GM21825 (cell line): ENCODE results near the gene RASA3.
"Not testable (repeated sequence)": the region's sequence is repeated elsewhere in the genome, so short reads cannot be mapped to it uniquely, and the experiment has no call there.

Experiments
- ATAC-seq: cut with Tn5 transposase; IDR thresholded peaks from one replicate; pipeline ENCODE4 v1.9.1; 2021; ENCODE audit warnings: mild to moderate bottlenecking, moderate library complexity; ENCODE audit not compliant: unreplicated experiment

Gene RASA3, protein sequence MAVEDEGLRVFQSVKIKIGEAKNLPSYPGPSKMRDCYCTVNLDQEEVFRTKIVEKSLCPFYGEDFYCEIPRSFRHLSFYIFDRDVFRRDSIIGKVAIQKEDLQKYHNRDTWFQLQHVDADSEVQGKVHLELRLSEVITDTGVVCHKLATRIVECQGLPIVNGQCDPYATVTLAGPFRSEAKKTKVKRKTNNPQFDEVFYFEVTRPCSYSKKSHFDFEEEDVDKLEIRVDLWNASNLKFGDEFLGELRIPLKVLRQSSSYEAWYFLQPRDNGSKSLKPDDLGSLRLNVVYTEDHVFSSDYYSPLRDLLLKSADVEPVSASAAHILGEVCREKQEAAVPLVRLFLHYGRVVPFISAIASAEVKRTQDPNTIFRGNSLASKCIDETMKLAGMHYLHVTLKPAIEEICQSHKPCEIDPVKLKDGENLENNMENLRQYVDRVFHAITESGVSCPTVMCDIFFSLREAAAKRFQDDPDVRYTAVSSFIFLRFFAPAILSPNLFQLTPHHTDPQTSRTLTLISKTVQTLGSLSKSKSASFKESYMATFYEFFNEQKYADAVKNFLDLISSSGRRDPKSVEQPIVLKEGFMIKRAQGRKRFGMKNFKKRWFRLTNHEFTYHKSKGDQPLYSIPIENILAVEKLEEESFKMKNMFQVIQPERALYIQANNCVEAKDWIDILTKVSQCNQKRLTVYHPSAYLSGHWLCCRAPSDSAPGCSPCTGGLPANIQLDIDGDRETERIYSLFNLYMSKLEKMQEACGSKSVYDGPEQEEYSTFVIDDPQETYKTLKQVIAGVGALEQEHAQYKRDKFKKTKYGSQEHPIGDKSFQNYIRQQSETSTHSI

DNA sequence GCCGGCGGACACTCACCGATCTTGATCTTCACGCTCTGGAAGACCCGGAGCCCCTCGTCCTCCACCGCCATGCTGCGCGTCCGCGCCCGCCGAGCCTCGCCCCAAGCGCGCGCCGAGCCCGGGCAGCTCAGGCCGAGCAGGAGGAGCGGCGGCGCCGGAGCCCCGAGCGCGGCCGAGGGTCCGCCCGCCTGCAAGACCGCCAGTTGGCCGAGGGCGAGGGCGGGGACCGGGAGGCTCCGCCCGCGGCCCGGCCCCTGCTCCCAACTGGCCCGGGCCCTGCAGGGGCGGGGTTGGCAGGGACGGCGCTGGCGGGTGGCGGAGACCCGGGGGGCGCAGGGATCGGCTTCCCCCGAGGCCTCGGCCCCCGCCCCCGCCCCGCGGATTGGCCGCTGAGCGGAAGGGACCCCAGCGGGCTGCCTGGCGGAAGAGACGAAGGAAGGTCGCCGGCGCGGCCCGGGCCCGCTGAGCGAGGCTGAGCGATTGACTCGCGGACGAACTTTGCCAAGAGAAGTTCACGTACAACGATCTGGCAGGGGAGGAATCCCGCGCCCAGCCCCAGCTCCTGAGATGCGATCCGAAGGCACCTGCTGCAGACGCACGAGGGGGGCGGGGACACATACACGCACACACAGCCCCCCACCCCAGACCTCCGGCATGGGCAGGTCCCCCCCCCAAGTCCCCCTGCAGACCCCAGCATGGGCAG, at the start of gene RASA3:
RASA3 (minus strand) TSS at position 205 of the 703 bp plus-strand sequence; CDS start at position 71, 134 bp downstream.
- peak; percentile 52 for ATAC-seq

DNA sequence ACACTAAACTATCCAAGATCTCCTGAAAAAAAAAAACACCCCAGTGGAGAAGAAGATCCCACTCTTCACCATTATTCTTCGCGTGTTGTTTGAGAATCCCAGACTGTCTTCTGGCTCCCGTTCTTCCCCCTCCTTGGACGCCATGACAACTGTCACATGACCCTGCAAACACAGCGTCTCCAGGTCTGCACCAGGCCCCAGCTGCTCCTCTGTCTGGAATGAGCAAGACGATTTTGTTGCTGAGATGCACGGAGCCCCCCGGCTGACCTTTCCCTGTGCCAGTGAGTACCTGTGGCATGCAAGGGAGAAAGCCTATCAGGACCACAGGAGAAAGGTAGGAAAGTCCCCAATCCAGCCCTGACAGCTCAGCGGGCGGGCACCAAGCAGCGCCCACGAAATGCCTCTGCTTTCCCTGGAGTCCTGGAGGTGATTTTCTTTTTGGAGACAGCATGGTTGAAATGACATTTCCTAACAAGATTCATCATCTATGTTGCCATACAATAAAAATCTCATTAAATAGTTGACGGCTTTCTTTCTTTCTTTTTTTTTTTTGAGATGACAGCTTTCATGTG, 46.8 kb upstream of the RASA3 start, which contains the start of gene CFAP97D2:
CFAP97D2 (plus strand) TSS at position 171 of the 572 bp plus-strand sequence; CDS start at position 245, 74 bp downstream.
- ATAC-seq: no peak

DNA sequence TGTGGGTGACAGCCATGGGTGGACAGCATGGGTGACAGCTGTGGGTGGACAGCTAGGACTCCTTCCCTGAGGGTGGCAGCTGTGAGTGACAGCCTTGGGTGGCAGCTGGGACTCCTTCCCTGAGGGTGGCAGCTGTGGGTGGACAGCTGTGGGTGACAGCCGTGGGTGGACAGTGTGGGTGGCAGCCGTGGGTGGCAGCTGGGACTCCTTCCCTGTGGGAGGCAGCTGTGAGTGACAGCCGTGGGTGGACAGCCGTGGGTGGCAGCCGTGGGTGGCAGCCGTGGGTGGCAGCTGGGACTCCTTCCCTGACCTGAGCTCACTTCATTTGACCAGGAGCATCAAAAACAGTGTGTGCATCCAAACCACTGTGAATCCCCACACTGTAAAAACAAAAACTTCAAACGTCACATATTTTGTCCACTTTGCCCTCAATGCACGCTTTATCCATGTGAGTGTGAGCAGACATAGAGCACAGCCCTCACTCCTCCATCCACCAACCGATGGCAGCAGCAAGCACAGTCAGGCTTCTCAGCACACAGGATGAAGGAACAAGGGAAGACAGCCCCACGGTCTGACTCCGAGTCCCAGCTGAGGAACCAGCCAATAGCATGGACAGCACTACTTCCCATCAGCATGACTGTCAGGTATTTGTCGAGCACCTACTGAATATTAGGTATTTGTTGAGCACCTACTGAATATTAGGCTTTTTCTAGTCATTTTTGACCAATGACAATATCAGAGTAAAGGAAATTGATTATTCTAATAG, 45.0 kb upstream of the RASA3 start:
- ATAC-seq: no peak

DNA sequence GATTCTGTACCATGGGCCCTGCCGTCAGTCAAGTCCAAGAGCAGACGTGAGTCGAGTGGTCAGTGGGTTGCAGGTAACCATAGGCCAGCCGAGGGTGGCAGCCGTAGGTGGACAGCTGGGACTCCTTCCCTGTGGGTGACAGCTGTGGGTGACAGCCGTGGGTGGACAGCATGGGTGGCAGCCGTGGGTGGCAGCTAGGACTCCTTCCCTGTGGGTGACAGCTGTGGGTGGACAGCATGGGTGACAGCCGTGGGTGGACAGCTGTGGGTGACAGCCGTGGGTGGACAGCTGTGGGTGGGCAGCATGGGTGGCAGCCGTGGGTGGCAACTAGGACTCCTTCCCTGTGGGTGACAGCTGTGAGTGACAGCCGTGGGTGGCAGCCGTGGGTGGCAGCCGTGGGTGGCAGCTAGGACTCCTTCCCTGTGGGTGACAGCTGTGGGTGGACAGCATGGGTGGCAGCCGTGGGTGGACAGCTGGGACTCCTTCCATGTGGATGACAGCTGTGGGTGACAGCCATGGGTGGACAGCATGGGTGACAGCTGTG, 44.0 kb upstream of the RASA3 start:
- ATAC-seq: not testable (repeated sequence)

DNA sequence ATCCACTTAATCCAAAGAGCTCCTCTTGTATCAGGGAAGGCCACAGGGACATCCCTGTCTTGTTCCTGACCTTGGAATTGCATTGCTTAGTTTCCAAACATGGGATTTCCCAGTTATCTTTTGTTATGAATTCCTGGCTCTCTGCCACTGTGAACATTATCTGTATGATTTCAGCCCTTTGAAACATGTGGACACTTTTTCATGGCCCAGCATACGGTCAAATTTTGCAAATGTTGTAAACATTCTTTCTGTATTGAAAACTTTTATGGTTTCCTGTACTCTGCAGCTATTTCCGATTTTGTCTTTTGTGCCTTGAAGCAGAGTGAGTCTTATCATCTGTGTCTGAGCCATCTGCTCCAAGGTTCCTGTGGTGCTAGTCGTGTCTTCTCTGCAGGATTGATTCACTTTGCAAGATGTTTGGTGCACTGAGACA, 42.1 kb upstream of the RASA3 start:
- ATAC-seq: no peak

DNA sequence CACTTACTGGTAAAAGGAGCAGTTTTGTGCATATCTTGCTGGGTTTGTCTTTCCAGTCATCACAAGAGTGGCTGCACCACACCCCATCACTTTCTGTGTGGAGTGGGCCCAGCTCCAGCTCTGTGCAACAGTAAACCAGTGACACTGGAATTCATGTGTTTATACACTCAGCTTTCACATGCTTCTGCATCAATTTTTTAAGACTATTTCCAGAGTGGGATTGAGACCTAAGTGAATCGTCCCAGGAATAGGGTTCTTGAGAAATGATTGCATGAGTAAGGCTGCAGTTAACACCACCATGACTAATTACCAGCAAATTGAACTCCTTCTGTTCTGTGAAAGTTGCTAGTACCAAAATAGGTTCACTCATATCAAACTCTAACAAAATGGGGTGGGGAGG, 41.3 kb upstream of the RASA3 start:
- ATAC-seq: no peak

DNA sequence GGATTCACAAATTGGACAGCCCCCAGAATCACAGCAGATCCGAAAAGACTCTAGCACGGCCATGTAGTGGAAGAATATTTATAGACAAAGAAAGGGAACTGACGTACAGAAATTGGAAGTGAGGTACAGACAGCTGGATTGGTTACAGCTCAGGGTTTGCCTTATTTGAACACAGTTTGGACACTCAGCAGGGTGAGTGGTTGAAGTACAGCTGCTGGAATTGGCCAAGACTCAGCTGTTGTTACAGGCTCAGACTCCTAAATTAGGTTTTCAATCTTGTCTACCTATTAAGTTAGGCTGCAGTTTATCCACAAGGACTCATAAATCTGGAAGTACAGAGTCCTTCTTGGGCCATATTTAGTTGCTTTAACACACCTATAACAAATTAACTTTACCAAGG, 40.8 kb upstream of the RASA3 start:
- ATAC-seq: no peak

DNA sequence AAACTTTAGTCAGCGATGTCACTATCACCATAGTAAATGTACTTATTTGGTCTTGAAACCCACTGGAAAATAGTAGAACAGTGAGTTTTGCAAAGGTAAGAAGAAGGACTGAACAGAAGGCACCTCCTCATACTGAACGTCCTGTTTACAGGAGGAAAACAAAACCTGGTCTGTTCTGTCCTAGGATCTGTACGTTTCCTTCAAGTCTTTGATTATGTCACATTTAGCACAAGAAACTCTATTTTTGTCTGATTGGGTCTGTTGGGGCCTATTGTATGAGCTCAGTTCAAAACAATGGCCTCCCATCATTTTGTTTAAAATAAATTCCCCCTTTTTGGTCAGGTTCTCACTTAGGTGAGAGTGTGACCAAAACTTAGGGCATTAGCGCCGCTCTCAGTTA, 35.5 kb upstream of the RASA3 start:
- ATAC-seq: no peak

DNA sequence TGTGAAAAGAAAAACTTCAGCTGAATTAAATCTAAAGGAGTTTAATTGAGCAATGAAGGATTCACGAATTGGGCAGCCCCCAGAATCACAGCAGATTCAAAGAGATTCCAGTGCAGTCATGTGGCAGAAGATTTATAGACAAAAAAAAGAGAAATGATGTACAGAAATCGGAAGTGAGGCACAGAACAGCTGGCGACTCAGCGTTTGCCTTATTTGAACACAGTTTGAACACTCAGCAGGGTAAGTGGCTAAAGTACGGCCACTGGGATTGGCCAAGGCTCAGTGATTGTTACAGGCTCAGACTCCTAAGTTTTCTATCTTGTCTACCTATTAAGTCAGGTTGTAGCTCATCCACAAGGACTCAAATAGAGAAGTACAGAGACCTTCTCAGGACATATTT, 35.0 kb upstream of the RASA3 start:
- ATAC-seq: no peak

DNA sequence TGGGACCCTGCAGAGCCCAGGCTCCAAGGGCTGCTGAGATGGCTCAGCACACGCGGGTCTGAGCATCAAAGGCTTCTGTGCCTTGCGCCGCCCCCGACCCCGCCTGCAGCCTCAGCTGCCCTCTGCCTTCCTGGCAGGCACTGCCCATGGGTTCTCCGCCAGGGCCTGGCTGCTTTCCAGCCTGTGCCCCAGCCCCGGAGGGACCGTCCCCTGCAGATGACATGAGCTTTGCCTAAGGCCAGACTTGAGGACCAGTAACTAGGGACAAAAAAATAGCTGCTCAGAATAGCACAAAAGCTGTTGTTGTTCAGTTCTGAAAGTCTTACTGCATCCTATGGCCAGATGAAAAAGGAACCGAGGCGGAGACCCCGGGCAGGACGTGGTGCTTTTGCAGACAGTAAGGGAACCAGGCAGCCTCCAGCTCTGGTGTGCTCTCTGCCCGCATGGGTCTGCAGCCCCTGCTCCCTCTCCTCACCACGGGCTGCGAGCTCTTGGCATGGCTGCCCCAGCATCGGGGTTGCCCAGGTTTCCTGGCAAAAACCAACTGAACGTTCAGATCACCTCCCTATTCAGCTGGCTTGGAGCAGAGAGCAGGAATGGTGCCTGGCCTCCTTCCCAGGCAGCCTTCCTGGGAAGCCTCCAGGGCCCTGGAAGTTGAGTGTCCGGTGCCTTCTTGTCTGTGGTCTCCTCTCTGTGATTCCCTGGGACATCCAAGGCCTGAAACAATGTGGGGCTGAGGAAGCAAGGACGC, 34.1 kb upstream of the RASA3 start:
- no peak for ATAC-seq

DNA sequence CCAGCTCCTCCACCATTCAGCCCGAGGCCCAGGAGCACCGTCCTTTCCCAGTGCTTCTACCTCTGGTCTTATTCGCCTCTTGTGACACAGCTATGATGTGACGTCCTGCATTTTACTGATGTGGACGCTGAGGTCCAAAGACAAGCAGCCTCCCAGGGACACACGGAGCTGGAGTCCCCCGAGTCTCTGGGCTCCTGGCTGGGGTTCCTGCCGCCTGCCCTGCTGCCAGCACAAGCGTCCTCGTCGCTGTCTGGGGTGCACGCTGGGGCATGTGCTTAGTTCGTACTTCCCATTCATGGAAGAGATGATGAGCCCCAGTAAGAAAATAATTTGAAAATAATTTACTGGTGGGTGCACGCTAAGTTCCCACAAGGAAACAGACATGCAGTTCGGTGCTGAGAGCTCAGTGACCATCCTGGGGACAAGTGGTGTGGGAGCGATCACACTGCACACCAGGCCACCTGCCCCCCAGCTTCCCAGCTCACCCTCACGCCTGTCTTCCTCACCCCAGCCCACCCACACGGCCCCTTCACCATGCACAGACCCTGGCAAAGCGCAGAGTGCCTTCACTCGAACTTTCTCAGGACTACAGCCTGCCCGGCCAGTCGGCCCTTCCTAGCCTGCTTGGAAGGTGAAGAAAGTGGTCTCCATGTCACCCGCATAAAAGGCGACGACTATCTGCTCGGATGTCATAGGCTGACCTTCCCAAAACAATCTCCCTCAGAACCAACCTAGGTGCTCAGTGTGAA, 32.4 kb upstream of the RASA3 start:
- ATAC-seq: no peak

DNA sequence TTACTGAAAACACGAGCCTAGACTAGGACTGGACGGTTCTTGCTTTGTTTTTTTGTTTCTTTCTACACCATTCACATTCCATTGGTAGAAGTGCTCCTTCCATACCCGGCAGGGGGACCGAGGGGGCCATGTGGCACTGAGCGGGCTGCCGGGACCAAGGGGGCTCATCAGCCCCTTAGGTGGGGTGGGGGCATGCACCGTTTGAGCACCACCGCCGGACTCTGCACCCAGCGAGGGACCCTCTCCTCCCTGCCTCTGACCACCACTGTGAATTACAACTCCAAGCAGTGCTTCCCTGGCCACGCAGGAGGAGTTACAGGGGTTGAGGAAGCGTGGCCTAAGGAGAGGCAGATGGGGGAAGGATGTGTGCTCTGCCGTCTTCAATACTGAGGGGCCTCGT, 31.6 kb upstream of the RASA3 start:
- ATAC-seq: no peak

DNA sequence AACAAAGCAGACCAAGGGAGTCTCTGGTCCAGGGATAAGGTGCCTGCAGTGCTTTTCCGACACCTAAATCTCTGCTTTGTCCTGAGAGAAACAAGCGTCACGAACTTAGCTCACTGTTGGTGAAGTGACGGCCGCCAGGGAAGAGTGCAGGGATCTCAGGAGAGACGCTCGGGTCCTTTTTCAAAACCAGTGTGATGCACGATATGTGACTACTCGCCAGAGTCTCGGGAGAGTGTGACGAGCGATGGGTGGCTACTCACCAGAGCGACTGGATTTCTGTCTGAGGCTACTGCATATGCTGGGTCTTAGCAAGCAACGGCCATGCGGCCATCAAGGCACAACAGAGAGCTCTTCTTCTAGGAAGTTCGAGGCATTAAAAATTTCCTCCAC, 30.1 kb upstream of the RASA3 start:
- ATAC-seq: no peak

DNA sequence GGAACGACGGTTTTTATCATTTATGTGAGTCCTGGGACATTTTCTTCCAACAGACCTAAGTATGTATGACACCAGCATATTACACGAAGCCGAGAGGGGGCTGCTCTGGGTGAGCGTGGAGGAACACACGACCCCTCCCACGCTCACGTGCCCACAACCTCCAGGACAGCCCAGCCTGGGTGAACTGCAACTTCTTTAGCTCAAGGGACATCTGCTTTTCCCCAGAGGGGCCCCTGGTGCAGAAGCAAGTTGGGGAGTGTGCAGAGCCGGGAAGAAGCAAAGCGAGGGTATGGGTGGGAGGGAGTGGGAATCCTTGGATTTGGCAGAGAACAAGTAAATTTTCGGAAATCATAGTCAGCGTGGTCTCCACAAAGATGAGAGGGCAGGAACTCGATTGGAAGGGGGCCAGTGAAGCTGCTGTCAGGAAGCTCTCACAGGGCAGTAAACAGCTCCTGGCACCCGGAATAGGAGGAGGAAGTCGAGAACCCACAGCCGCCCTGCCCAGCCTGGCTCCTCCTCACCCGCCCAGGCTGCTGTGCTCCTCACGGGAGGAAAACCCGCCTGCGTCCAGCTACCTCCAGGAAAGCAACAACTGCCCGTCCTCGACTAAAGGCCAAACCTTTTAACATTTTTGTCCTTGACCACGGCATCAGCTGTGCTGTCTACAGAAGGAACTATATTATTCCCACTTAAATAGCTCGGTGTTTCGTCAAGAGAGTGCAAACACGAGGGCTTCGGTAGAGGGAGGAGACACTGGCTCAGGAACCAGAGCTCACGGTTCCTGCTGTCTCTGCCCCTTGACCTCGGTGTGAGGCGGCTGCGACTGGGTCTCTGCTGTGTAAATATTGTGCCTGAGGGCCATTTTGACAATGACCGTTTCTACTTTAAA, 29.5 kb upstream of the RASA3 start:
- no peak for ATAC-seq

DNA sequence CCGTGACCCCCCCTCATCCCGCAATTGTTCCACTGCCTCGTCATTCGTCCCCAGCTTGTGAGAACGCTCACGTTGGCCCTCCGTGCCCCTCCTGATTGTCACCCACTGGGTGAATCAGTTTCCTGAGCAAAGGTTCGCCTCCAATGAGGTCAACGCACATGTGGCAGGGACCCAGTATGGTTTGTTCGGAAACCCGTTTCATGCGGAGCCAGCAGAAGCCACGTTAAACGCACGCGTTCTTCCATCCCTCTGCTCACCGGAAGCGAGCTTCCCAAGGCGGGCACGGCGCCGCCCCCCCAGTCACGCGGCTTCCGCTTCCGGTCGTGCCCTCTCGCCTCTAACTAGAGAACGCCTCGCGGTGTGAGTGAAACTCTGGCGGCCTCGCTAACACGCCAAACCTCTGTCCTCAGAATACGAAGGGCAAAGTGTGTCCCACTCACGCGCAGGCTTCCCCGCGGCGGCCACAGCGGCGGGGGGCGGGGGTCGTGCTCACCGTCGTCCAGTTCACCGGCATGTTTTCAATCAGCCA, 28.7 kb upstream of the RASA3 start:
- no peak for ATAC-seq

DNA sequence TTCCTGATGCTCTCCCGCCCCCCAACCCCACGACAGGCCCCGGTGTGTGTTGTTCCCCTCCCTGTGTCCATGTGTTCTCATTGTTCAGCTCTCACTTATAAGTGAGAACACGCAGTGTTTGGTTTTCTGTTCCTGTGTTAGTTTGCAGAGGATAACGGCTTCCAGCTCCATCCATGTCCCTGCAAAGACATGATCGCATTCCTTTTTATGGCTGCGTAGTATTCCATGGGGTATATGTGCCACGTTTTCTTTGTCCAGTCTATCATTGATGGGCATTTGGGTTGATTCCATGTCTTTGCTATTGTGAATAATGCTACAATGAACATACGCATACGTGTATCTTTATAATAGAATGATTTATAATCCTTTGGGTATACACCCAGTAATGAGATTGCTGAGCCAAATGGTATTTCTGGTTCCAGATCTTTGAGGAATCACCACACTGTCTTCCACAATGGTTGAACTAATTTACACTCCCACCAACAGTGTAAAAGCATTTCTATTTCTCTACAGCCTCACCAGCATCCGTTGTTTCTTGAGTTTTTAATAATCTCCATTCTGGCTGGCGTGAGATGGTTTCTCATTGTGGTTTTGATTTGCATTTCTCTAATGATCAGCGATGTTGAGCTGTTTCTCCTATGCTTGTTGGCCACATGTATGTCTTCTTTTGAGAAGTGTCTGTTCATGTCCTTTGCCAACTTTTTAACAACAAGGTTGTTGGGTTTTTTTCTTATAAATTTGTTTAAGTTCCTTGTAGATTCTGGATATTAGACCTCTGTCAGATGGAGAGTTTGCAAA, 26.6 kb upstream of the RASA3 start:
- ATAC-seq: not testable (repeated sequence)
